Fibroblast of lung (primary cell): ENCODE results near the gene TSPAN9.

Experiments
- CTCF ChIP-seq, 2 donors: IDR thresholded peaks in 1 of 2; conservative IDR thresholded peaks in 1 of 2; 1 replicate in 1 of 2; 2 replicates in 1 of 2; pipeline ENCODE4 v1.5.1; 2011 to 2012; ENCODE audit warnings: low read length in 2 of 2, control low read depth in 1 of 2, inconsistent platforms in 1 of 2, low read depth in 1 of 2, mild to moderate bottlenecking in 1 of 2
- EZH2 ChIP-seq: IDR thresholded peaks from 2 replicates; pipeline ENCODE4 v1.5.1; 2012; ENCODE audit warnings: low read length, control low read depth, mild to moderate bottlenecking; ENCODE audit errors: missing control alignments

GRCh38 chr12:3195337-3195736, 118.2 kb downstream of the TSPAN9 start:
- TF ChIP-seq CTCF (conservative IDR thresholded peaks at IDR 0.05 in 1 of 2, IDR thresholded peaks at IDR 0.05 in 1 of 2; ENCODE audit: low read depth in 1 of 2, low read length in 2 of 2) (no peak), EZH2 (no peak)
